Panc1 (cell line): ENCODE data around the gene GABRA4. TPM values are rescaled to one million over a fixed set of nuclear protein-coding genes. Genes with fewer than 3 reads are reported as not detected.

Source experiments
- ATAC-seq: fragments of 200-7000 bp; cut with Tn5 transposase; 2 replicates; pipeline ENCODE4 v1.9.1; 2020; ENCODE audit warnings: mild to moderate bottlenecking, moderate library complexity
- BruUV-seq: library from RNA; stranded (reverse); fragments of 400-500 nt; replicated peaks from 2 replicates; lab custom pipeline; 2021; lab: Mats Ljungman, UMichigan
- CTCF ChIA-PET: fragments of 300-600 bp; sonication (Branson Sonifier 250); formaldehyde crosslinking; loops from one replicate; lab custom pipeline; 2022; ENCODE audit warnings: antibody characterized with exemption; lab: Charles Lee
- POLR2A ChIA-PET: fragments of 300-600 bp; sonication (Branson Sonifier 250); formaldehyde crosslinking; loops from one replicate; lab custom pipeline; 2022; ENCODE audit warnings: antibody characterized with exemption; lab: Charles Lee
- DNase-seq: peaks from one replicate; pipeline ENCODE4 v3.0.0-alpha.2; 2010; ENCODE audit warnings: low read depth, low spot score
- H3K27ac ChIP-seq: 2 replicates; pipeline ENCODE4 v1.5.1; 2011; ENCODE audit warnings: mild to moderate bottlenecking, low read length, inconsistent platforms
- H3K27me3 ChIP-seq: fragments of 200-500 bp; sonication (Bioruptor generic); 2 replicates; pipeline ENCODE4 v1.6.0; 2014; ENCODE audit warnings: low read length, inconsistent platforms; ENCODE audit not compliant: control insufficient read depth, insufficient read depth
- H3K36me3 ChIP-seq: fragments of 200-500 bp; sonication (Bioruptor generic); 2 replicates; pipeline ENCODE4 v1.5.1; 2014; ENCODE audit warnings: inconsistent platforms, mild to moderate bottlenecking, low read length, moderate library complexity; ENCODE audit not compliant: control insufficient read depth, insufficient read depth
- H3K4me1 ChIP-seq: 2 replicates; pipeline ENCODE4 v1.5.1; 2011; ENCODE audit warnings: inconsistent platforms, mild to moderate bottlenecking, low read length, moderate library complexity; ENCODE audit not compliant: control insufficient read depth, insufficient read depth
- H3K4me3 ChIP-seq, 2 experiments: 2 replicates each; pipeline ENCODE4 v1.5.1; 2011 to 2012; ENCODE audit warnings: low read depth in 2 of 2, low read length in 2 of 2, mild to moderate bottlenecking in 2 of 2, inconsistent platforms in 1 of 2, moderate library complexity in 1 of 2
- H3K9me3 ChIP-seq: fragments of 200-500 bp; sonication (Bioruptor generic); 2 replicates; pipeline ENCODE4 v1.5.1; 2014; ENCODE audit warnings: low read depth, mild to moderate bottlenecking, inconsistent platforms, low read length, moderate library complexity; ENCODE audit not compliant: control insufficient read depth, insufficient read depth
- CTCF ChIP-seq: fragments of 450-650 bp; IDR thresholded peaks from 2 replicates; pipeline ENCODE4 v1.5.1; 2017; ENCODE audit warnings: mild to moderate bottlenecking
- POLR2AphosphoS5 ChIP-seq: IDR thresholded peaks from 2 replicates; pipeline ENCODE4 v1.6.1; 2012; ENCODE audit warnings: mild to moderate bottlenecking, low read depth, low read length, moderate library complexity
- SIN3A ChIP-seq: IDR thresholded peaks from 2 replicates; pipeline ENCODE4 v1.6.1; 2012; ENCODE audit warnings: low read depth, mild to moderate bottlenecking, low read length, moderate library complexity, borderline replicate concordance; ENCODE audit not compliant: insufficient read depth
- TCF7L2 ChIP-seq: IDR thresholded peaks from 2 replicates; pipeline ENCODE4 v1.6.1; 2011; ENCODE audit warnings: mild to moderate bottlenecking, low read depth, low read length, inconsistent platforms
- in situ Hi-C: cut with HindIII; loops from 2 replicates; pipeline ENCODE4 v1.10.0; 2016; ENCODE audit warnings: low sequenced_read_pairs, low pct_unique_long_range_greater_than_20kb
- intact Hi-C: fragments of 100-400 bp; cut with micrococcal nuclease; formaldehyde crosslinking; loops from one replicate; pipeline ENCODE4 v1.10.0; 2022; ENCODE audit not compliant: unreplicated experiment
- total RNA-seq: library from RNA; stranded (reverse); gene quantifications from one replicate; pipeline ENCODE4 v1.2.1, GENCODE V29; 2021; ENCODE audit not compliant: unreplicated experiment
- TF ChIP-seq, protein P1 (sequence below), 2 experiments: IDR thresholded peaks; 2 replicates each; pipeline ENCODE4 v1.6.1; 2011 to 2012; ENCODE audit warnings: low read depth in 2 of 2, control low read depth in 1 of 2, low read length in 1 of 2, mild to moderate bottlenecking in 1 of 2, moderate library complexity in 1 of 2; ENCODE audit not compliant: insufficient read depth in 1 of 2

GABRA4 gene
- total RNA-seq, 1 experiment from 2014 or later, result not detected

- no peak overlapping the region for H3K4me3 ChIP-seq
- no TSS peak for BruUV-seq
- H3K27ac ChIP-seq, result no peak overlapping the region
- H3K9me3 ChIP-seq, result no peaks in the 10 kb centered on the region
- in situ Hi-C loops (no loop called here), intact Hi-C loops (no loop called here)
- H3K4me1 ChIP-seq, result no peaks in the 10 kb centered on the region
- CTCF ChIA-PET, result no interaction called here
- ATAC-seq, result no peak
- no peaks in the 10 kb centered on the region for H3K27me3 ChIP-seq
- no peak for DNase-seq
- POLR2A ChIA-PET, result no interaction called here
- no peaks in the 10 kb centered on the region for H3K36me3 ChIP-seq
- TF ChIP-seq CTCF (no peak), TCF7L2 (no peak), POLR2AphosphoS5 (no peak)
Observed at GRCh38 chr4:46974891-46975543, 18.4 kb downstream of the GABRA4 start.

DNA sequence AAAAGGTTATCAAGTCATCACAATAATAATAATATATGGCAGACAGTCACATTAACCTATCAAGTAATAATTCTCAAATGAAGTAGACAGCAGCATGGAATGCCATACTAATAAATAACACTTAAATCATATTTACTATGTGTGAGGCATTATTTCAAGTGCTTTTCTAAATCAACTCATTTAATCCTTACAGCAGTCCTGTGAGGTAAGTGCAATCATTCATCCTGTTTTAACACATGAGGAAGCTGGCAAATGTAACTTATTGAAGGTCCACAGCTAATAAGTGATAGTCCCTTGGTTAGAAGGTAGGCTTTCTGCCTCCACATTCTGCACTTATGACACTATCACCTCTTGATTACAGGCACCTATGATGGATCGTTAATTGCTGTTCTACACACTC lies 24.5 kb downstream of the GABRA4 start:
- ChIA-PET CTCF (no interaction called here), POLR2A (no interaction called here)
- Histone ChIP-seq H3K27me3 (no peaks in the 10 kb centered on the region), H3K4me1 (no peaks in the 10 kb centered on the region), H3K4me3 (no peak overlapping the region), H3K9me3 (no peaks in the 10 kb centered on the region), H3K36me3 (no peaks in the 10 kb centered on the region), H3K27ac (no peak overlapping the region)
- intact Hi-C loops (no loop called here), in situ Hi-C loops (no loop called here)
- DNase-seq (no peak), ATAC-seq (no peak)
- no TSS peak for BruUV-seq
- TF ChIP-seq SIN3A (no peak), CTCF (no peak), POLR2AphosphoS5 (no peak), TCF7L2 (no peak)
- TF ChIP-seq, protein P1, sequence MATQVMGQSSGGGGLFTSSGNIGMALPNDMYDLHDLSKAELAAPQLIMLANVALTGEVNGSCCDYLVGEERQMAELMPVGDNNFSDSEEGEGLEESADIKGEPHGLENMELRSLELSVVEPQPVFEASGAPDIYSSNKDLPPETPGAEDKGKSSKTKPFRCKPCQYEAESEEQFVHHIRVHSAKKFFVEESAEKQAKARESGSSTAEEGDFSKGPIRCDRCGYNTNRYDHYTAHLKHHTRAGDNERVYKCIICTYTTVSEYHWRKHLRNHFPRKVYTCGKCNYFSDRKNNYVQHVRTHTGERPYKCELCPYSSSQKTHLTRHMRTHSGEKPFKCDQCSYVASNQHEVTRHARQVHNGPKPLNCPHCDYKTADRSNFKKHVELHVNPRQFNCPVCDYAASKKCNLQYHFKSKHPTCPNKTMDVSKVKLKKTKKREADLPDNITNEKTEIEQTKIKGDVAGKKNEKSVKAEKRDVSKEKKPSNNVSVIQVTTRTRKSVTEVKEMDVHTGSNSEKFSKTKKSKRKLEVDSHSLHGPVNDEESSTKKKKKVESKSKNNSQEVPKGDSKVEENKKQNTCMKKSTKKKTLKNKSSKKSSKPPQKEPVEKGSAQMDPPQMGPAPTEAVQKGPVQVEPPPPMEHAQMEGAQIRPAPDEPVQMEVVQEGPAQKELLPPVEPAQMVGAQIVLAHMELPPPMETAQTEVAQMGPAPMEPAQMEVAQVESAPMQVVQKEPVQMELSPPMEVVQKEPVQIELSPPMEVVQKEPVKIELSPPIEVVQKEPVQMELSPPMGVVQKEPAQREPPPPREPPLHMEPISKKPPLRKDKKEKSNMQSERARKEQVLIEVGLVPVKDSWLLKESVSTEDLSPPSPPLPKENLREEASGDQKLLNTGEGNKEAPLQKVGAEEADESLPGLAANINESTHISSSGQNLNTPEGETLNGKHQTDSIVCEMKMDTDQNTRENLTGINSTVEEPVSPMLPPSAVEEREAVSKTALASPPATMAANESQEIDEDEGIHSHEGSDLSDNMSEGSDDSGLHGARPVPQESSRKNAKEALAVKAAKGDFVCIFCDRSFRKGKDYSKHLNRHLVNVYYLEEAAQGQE (IDR thresholded peaks at IDR 0.05; ENCODE audit: insufficient read depth in 1 of 2, low read depth in 2 of 2, low read length in 1 of 2), result no peak
